Measurements from ENCODE around the gene LPCAT1. TPM values are rescaled to one million over a fixed set of nuclear protein-coding genes. Genes with fewer than 3 reads are reported as not detected.

Gene LPCAT1
- total RNA-seq, 1 donor from 2014 or later: 108 TPM

DNA sequence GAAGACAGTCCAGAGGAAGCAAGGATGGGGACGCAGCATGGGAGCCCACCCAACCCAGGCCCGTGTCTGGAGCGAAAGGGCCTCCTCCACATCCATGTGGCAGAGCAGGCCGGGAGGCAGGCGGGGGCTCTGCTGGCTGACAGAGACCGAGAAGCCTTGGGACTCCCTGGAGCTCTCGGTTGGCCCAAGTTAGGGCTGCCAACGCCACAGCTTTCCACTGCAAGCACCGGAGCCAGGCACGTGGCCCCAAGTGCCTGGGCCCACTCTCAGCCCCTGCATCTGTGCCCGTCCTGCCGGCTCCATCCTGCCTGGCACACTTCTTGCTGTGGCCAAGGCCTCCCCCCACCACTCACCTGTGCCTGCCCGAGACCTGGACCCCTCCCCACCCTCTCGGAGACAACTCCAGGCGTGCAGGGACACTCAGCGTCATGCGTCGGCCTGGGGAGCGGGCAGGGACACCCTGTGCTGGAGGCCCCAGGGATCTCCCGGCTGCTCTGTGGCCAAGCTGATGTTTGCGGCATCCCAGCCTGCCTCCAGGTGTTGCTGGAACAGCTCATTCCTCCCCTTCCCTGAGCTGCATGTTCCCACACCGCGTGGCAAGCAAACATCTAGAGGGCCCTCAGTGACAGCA is 110.0 kb downstream of the LPCAT1 start:
- Histone ChIP-seq H3K4me2 (no peak overlapping the region), H3K79me2 (ENCODE audit: low read depth) (no peaks in the 10 kb centered on the region), H4K20me1 (ENCODE audit: low read depth) (no peaks in the 10 kb centered on the region), H3K36me3 (no peaks in the 10 kb centered on the region), H3K4me3 (no peak overlapping the region), H3K9ac (no peak overlapping the region), H3K27me3 (no peaks in the 10 kb centered on the region), H3K4me1 (no peaks in the 10 kb centered on the region), H3K9me3 (ENCODE audit: low read depth) (no peaks in the 10 kb centered on the region), H2AFZ (replicated peaks) (no peak overlapping the region), H3F3A (ENCODE audit: low read depth) (no peaks in the 10 kb centered on the region), H3K27ac (no peak overlapping the region)
- Mint-ChIP-seq H3K27ac (no peak overlapping the region), H3K36me3 (no peaks in the 10 kb centered on the region), H3K9me3 (peaks cover 4% of the 10 kb centered on the region), H3K4me1 (no peaks in the 10 kb centered on the region), H3K4me3 (no peak overlapping the region), H3K27me3 (ENCODE audit: insufficient read depth, low read depth) (peaks cover 12% of the 10 kb centered on the region)
- TF ChIP-seq EZH2phosphoT487 (IDR thresholded peaks at IDR 0.05): no peak
- TF ChIP-seq EZH2 (IDR thresholded peaks at IDR 0.05): no peak
- TF ChIP-seq, protein P1, sequence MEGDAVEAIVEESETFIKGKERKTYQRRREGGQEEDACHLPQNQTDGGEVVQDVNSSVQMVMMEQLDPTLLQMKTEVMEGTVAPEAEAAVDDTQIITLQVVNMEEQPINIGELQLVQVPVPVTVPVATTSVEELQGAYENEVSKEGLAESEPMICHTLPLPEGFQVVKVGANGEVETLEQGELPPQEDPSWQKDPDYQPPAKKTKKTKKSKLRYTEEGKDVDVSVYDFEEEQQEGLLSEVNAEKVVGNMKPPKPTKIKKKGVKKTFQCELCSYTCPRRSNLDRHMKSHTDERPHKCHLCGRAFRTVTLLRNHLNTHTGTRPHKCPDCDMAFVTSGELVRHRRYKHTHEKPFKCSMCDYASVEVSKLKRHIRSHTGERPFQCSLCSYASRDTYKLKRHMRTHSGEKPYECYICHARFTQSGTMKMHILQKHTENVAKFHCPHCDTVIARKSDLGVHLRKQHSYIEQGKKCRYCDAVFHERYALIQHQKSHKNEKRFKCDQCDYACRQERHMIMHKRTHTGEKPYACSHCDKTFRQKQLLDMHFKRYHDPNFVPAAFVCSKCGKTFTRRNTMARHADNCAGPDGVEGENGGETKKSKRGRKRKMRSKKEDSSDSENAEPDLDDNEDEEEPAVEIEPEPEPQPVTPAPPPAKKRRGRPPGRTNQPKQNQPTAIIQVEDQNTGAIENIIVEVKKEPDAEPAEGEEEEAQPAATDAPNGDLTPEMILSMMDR (IDR thresholded peaks at IDR 0.05): no peak
- DNase-seq (ENCODE audit: low spot score): no peak

DNA sequence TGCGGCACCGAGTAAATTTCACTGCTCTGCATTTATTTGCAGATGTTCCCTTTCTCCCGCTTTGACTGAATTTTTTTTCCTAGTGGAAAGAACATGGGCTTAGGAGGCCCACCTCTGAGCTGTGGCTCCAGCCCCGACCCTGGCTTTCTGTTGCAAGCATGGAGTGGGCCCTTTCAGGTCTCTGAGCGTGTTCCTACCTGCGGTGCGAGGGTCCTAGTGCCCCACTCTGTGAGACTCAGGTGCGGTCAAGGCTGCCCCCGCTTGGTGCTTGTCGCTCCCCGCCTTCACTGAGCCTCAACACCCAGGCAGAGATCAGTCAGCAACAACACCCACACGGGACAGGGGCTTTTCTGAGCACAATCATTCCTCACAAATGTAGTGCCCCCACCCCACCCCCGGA is 110.5 kb downstream of the LPCAT1 start:
- Histone ChIP-seq H3F3A (ENCODE audit: low read depth) (no peaks in the 10 kb centered on the region), H3K27me3 (no peaks in the 10 kb centered on the region), H3K9me3 (ENCODE audit: low read depth) (no peaks in the 10 kb centered on the region), H3K27ac (no peak overlapping the region), H3K4me3 (no peak overlapping the region), H4K20me1 (ENCODE audit: low read depth) (no peaks in the 10 kb centered on the region), H3K4me2 (no peak overlapping the region), H3K79me2 (ENCODE audit: low read depth) (no peaks in the 10 kb centered on the region), H3K36me3 (no peaks in the 10 kb centered on the region), H3K9ac (no peak overlapping the region), H2AFZ (replicated peaks) (no peak overlapping the region), H3K4me1 (no peaks in the 10 kb centered on the region)
- no peak overlapping the region for H3K4me3 Mint-ChIP-seq
- TF ChIP-seq, protein P1 (IDR thresholded peaks at IDR 0.05): no peak
- TF ChIP-seq EZH2 (IDR thresholded peaks at IDR 0.05) (no peak), EZH2phosphoT487 (IDR thresholded peaks at IDR 0.05) (no peak)
- H3K27ac Mint-ChIP-seq: no peak overlapping the region
- H3K4me1 Mint-ChIP-seq: no peaks in the 10 kb centered on the region
- DNase-seq (ENCODE audit: low spot score): no peak
- peaks cover 4% of the 10 kb centered on the region for H3K9me3 Mint-ChIP-seq
- no peaks in the 10 kb centered on the region for H3K36me3 Mint-ChIP-seq
- H3K27me3 Mint-ChIP-seq (ENCODE audit: insufficient read depth, low read depth): peaks cover 9% of the 10 kb centered on the region

DNA sequence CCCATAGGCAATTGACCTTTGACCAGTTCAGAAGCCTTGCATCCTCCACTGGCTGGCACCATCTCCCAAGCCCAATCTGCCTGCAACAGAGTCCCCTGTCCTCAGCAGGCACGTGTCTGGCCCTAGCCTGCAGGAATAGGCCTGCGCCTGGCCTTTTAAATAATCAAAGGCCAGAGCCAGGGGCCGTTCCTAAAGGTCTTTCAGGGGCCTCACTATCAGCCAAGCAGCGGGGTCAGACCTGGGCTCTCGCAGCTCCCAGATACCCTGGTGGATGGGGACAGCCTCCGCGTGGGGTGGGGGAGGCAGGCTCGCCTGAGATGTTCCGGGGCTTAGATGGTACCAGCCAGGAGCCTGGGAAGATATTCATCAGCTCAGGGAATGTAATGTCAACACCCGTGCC is 111.1 kb downstream of the LPCAT1 start:
- H3K27ac Mint-ChIP-seq: no peak overlapping the region
- TF ChIP-seq, protein P1 (IDR thresholded peaks at IDR 0.05): no peak
- no peak for TF ChIP-seq EZH2 (IDR thresholded peaks at IDR 0.05)
- TF ChIP-seq EZH2phosphoT487 (IDR thresholded peaks at IDR 0.05): no peak
- no peaks in the 10 kb centered on the region for H3K9me3 ChIP-seq (ENCODE audit: low read depth)

More for the DNA sequence above, 111.1 kb downstream of the LPCAT1 start:
- H3K4me2 ChIP-seq: no peak overlapping the region
- no peak overlapping the region for H3K9ac ChIP-seq
- no peaks in the 10 kb centered on the region for H3K79me2 ChIP-seq (ENCODE audit: low read depth)
- H3K27me3 Mint-ChIP-seq (ENCODE audit: insufficient read depth, low read depth): peaks cover 9% of the 10 kb centered on the region
- no peaks in the 10 kb centered on the region for H3K36me3 ChIP-seq
- H3K4me1 ChIP-seq: no peaks in the 10 kb centered on the region
- no peaks in the 10 kb centered on the region for H4K20me1 ChIP-seq (ENCODE audit: low read depth)
- no peaks in the 10 kb centered on the region for H3K27me3 ChIP-seq
- DNase-seq (ENCODE audit: low spot score): no peak
- H3F3A ChIP-seq (ENCODE audit: low read depth): no peaks in the 10 kb centered on the region
- no peak overlapping the region for H3K4me3 ChIP-seq
- no peak overlapping the region for H2AFZ ChIP-seq (replicated peaks)
- no peak overlapping the region for H3K27ac ChIP-seq
- H3K4me3 Mint-ChIP-seq: no peak overlapping the region
- H3K36me3 Mint-ChIP-seq: no peaks in the 10 kb centered on the region
- H3K4me1 Mint-ChIP-seq: no peaks in the 10 kb centered on the region
- H3K9me3 Mint-ChIP-seq: peaks cover 4% of the 10 kb centered on the region

Measured in neural progenitor cell (in vitro differentiated cells).